NCI-H2196 (cell line): ENCODE results near the gene SRSF3.
"Not testable (repeated sequence)": the region's sequence is repeated elsewhere in the genome, so short reads cannot be mapped to it uniquely, and the experiment has no call there.

Experiments
- DNase-seq: peaks from one replicate; lab custom pipeline; 2025; ENCODE audit not compliant: unreplicated experiment; lab: John Stamatoyannopoulos, UW

The SRSF3 gene

DNA sequence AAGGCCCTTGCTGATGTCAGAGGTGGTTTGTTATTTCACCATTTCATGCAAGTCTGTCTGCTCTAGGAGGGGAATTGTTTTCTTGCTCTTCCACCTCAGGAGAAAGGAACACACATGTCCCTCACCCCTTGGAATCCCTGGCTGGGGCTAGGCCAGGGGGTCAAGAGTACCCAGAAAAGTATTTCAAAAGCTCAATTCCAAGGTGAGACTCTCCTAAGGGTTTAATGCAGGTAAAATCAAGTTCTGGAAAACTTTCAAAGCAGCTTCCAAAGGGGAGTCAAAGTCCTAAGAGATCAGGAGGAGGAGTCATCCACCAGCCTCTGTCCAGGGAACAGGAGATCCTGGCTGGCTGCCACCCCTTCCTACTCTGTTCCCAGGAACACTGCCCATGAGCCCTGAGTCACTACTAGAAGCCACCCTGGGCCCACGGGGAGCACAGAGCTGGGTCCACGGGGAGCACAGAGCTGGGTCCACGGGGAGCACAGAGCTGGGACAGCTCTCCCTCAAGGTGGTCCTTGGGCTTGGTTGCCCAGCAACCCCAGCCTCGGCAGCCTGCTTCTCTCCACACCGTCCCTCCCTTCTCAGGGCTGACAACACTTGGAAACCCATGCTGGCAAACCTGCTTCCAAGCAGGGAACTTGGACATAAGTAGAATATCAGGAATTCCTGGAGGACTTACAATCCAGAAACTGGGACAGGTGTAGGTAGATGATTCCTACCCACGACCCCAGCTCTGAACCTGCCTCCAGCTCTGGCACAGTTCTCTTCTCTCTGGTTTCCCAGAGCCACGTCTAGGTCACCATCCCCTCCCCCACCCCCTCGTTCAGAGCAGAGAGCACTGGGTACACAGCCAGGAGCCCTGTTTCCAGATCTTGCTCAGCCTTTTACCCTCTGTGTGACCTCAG, 49.0 kb downstream of the SRSF3 start:
- DNase-seq = peak; percentile 63

DNA sequence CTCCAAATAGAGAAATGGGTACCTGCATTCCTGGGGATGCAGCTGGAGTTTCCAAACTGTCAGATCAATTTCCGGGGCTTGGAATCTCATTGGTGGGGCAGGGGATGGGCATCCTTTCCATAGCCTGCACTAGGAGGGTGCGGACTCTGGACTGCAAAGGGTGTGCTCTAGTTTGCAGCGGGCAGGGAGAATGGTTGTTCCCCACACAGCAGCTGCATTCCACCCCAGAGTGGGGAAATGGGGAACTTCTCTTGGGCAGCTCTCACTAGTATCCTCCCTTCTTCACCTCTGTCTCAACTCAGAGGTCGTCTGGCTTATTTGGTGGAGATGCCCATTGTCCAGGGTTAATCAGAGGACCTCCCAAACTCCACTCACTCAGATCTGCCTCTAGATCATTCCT, 49.8 kb downstream of the SRSF3 start:
- DNase-seq = no peak

DNA sequence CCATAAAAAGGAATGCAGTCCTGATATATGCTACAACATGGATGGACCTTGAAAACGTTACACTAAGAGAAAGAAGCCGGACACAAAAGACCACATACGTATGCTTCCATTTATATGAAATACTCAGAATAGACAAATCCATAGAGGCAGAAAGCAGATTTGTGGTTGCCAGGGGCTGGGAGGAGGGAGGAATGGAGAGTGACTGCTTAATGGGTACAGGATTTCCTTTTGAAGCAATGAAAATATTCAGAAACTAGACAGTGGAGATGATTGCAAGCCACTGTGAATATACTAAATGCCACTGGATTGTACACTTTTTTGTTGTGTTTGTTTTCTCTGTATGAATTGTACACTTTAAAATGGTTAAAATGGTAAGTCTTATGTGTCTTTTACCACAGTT, 54.9 kb downstream of the SRSF3 start:
- no peak for DNase-seq

DNA sequence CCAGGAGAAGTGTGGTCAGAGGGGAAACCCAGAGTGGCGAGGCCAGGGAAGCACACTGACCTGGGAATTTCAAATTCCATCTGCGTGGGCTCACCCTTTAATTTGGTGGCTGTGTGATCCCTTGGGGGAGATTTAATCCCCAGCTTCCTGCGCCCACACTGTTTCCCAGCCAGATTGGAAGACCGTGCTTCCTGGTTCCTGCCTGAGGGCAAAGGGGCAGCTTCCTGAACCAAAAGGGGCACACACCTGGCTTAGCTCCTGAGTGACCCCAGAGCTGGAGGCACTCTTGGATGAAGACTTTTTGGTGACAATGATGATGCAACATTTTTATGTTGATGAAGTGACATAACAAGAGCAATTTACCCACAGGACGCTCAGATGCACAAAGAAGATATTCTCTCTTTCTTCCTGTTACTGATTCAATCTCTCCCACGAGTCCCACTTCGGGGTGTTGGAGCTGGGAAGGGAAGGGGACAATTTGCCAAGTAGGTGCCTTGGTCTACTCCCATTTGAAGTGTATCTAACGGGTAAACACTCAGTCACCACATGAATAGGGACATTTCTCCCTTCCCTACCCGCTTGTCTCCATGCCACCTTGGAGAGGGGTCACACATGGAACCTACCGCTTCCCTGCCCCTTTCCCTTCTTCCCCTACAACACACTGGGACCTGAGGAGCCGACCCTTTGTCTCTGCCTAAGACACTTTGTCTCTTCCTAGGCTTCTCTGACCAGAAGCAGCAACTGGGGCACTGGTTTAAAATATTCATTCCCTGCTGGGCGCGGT, 55.7 kb downstream of the SRSF3 start:
- no peak for DNase-seq

DNA sequence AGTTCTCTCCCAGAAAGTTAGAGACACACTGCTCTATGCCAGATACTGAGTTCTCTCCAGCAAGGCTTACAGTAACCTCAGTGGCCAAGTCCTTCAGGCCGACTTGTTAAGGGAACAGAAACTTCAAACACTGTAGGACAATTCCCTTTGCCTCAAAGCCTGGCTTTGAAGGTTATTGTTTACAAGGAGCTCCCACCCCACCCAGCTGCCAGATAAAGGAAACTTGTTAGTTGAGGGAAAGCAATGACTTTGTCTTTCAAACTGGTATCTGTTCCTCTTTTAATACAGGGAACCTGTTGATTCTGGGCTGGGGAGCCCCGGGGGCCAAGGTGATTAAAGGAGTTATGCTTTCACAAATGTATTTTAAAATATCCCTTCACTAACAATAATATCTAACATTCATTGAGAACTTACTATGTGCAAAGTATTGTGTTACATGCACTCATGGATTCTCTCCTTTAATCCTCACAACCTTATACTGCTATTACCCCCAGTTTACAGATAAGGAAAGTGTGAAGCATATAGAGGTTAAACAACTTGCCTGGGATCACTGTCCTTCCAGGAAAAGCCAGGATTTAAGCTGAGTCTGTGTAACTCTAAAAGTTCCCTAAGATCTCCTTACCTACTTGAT, 56.8 kb downstream of the SRSF3 start:
- DNase-seq = no peak

DNA sequence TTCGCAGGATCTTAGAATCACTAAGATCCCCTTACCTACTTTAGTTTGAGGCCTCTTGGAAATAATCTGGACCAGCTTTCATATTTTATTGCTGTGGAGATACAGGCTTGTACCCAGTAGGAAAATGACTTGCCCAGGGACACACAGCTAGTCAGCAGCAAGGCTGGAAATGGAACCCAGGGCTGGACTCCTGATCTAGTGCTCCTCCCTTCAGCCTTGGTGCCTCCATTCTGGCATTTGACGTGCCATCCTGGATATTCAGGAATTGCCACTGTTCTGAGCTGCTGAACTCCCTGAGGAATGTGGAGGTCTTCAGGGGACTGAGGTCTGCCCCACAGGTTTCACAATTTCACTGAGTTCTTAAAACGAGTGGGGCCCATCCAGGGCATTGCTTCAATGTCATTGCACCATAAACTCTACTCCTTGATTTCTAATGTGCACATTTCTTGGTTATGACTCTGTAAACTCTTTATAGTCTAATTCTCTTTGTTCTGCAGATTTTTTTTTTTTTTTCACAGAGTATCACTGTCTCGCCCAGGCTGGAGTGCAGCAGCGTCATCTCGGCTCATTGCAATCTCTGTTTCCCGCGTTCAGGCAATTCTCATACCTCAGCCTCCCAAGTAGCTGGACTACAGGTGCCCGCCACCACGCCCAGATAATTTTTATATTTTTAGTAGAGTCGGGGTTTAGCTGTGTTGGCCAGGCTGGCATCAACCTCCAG, 57.7 kb downstream of the SRSF3 start:
- no peak for DNase-seq

DNA sequence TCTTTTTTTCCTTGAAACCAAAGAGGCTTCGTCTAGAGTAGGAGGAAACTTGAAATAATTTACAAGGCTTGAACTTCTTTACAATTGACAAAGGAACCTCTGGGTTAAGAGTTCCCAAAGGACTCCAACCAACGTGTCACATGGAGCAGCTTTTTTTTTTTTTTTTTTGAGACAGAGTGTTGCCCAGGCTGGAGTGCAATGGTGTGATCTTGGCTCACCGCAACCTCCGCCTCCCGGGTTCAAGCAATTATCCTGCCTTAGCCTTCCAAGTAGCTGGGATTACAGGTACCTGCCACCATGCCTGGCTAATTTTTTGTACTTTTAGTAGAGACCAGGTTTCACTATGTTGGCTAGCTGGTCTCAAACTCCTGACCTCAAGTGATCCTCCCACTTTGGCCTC, 60.3 kb downstream of the SRSF3 start:
- not testable (repeated sequence) for DNase-seq
